Body of pancreas (tissue), 4 donors: Measurements from ENCODE around the gene CROT.

Experiments
- POLR2A ChIP-seq, 3 donors: fragments of 450-650 bp; IDR thresholded peaks; one replicate each; pipeline ENCODE4 v1.6.1; 2016; ENCODE audit warnings: antibody characterized with exemption in 3 of 3, mild to moderate bottlenecking in 2 of 3
- TF ChIP-seq, protein P1 (sequence below), 7 experiments: fragments of 450-650 bp in 4 of 7; fragments of 200-600 bp in 3 of 7; sonication (generic) in 3 of 7; IDR thresholded peaks; one replicate each; pipeline ENCODE4 v1.5.1; 2016 to 2019; ENCODE audit warnings: antibody characterized with exemption in 7 of 7

DNA sequence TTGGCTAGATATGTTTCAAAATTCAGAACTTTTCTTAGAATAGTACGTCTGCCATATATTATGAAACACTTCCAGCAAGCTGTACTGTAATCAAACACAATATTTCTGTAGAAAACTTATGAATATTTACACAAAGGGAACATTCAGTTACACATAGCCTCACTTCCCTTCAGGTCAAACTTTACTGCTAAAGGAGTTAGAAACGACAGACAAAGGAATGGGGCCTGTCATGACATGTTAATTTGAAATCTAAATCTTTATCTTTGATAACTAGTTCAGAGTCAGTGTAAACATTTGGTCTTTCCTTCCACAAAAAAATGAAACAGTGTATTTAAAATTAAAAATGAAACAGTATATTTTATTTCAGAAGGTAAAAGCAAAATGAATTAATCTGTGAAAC, 1.0 kb upstream of the CROT start:
- TF ChIP-seq POLR2A (IDR thresholded peaks at IDR 0.05): no peak
- TF ChIP-seq, protein P1, sequence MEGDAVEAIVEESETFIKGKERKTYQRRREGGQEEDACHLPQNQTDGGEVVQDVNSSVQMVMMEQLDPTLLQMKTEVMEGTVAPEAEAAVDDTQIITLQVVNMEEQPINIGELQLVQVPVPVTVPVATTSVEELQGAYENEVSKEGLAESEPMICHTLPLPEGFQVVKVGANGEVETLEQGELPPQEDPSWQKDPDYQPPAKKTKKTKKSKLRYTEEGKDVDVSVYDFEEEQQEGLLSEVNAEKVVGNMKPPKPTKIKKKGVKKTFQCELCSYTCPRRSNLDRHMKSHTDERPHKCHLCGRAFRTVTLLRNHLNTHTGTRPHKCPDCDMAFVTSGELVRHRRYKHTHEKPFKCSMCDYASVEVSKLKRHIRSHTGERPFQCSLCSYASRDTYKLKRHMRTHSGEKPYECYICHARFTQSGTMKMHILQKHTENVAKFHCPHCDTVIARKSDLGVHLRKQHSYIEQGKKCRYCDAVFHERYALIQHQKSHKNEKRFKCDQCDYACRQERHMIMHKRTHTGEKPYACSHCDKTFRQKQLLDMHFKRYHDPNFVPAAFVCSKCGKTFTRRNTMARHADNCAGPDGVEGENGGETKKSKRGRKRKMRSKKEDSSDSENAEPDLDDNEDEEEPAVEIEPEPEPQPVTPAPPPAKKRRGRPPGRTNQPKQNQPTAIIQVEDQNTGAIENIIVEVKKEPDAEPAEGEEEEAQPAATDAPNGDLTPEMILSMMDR (IDR thresholded peaks at IDR 0.05): no peak
